Stimulated activated CD4-positive, alpha-beta T cell treated with anti-CD3 and anti-CD28 coated beads, Interleukin-4, amount 100 ng/mL, for 4 hours (primary cell): ENCODE results near the gene LRP1B.
"Not testable (repeated sequence)": the region's sequence is repeated elsewhere in the genome, so short reads cannot be mapped to it uniquely, and the experiment has no call there.

Source experiments
- DNase-seq, 2 experiments: peaks; one replicate each; pipeline ENCODE4 v3.0.0-alpha.2; 2020

LRP1B gene

GRCh38 chr2:140744379-140744778 is 1386.4 kb downstream of the LRP1B start:
- no peak for DNase-seq

- DNase-seq = no peak
Measured at GRCh38 chr2:140737006-140737405, 1393.8 kb downstream of the LRP1B start.

GRCh38 chr2:140734992-140735391 is 1395.8 kb downstream of the LRP1B start:
- DNase-seq = no peak

- no peak for DNase-seq
Measured at GRCh38 chr2:140718999-140719398, 1411.8 kb downstream of the LRP1B start.

GRCh38 chr2:140717481-140717880 is 1413.3 kb downstream of the LRP1B start:
- no peak for DNase-seq

- no peak for DNase-seq
Measured at GRCh38 chr2:140714586-140714985, 1416.2 kb downstream of the LRP1B start.

- DNase-seq = no peak
Measured at GRCh38 chr2:140711867-140712266, 1418.9 kb downstream of the LRP1B start.

- DNase-seq = no peak
Measured at GRCh38 chr2:140701726-140702125, 1429.1 kb downstream of the LRP1B start.

GRCh38 chr2:140698636-140699035 is 1432.2 kb downstream of the LRP1B start:
- no peak for DNase-seq

- DNase-seq = no peak
Measured at GRCh38 chr2:140696449-140696848, 1434.4 kb downstream of the LRP1B start.

- no peak for DNase-seq
Measured at GRCh38 chr2:140695155-140695554, 1435.7 kb downstream of the LRP1B start.

- no peak for DNase-seq
Measured at GRCh38 chr2:140687825-140688224, 1443.0 kb downstream of the LRP1B start.

- DNase-seq = no peak
Measured at GRCh38 chr2:140683658-140684057, 1447.2 kb downstream of the LRP1B start.

- no peak for DNase-seq
Measured at GRCh38 chr2:140680862-140681261, 1450.0 kb downstream of the LRP1B start.

GRCh38 chr2:140679752-140680151 is 1451.1 kb downstream of the LRP1B start:
- no peak for DNase-seq

- DNase-seq = no peak
Measured at GRCh38 chr2:140669911-140670310, 1460.9 kb downstream of the LRP1B start.

- DNase-seq = no peak
Measured at GRCh38 chr2:140667203-140667602, 1463.6 kb downstream of the LRP1B start.

GRCh38 chr2:140662504-140662903 is 1468.3 kb downstream of the LRP1B start:
- DNase-seq = no peak

- DNase-seq = no peak
Measured at GRCh38 chr2:140658760-140659692, 1471.8 kb downstream of the LRP1B start.

- DNase-seq = no peak
Measured at GRCh38 chr2:140657657-140658056, 1473.2 kb downstream of the LRP1B start.

- no peak for DNase-seq
Measured at GRCh38 chr2:140654565-140654964, 1476.3 kb downstream of the LRP1B start.

- no peak for DNase-seq
Measured at GRCh38 chr2:140650825-140651224, 1480.0 kb downstream of the LRP1B start.

- DNase-seq = not testable (repeated sequence)
Measured at GRCh38 chr2:140650134-140650533, 1480.7 kb downstream of the LRP1B start.

- DNase-seq = no peak
Measured at GRCh38 chr2:140648393-140648792, 1482.4 kb downstream of the LRP1B start.

- no peak for DNase-seq
Measured at GRCh38 chr2:140643761-140644187, 1487.0 kb downstream of the LRP1B start.
